LNCaP clone FGC (cell line): Measurements from ENCODE around the gene TRIP12.

Source experiments
- DNase-seq: peaks from one replicate; pipeline ENCODE4 v3.0.0-alpha.2; 2011; ENCODE audit warnings: low read depth
- H3K4me3 ChIP-seq: 2 replicates; pipeline ENCODE4 v1.5.1; 2011; ENCODE audit warnings: mild to moderate bottlenecking, low read depth, low read length, control low read depth
- CTCF ChIP-seq: IDR thresholded peaks from 2 replicates; pipeline ENCODE4 v1.5.1; 2012; ENCODE audit warnings: mild to moderate bottlenecking; ENCODE audit not compliant: control insufficient read depth, insufficient read depth; ENCODE audit errors: extremely low read depth

Gene TRIP12

GRCh38 chr2:229952256-229952835 lies 30.5 kb upstream of the TRIP12 start:
- no peak for DNase-seq
- TF ChIP-seq CTCF, result no peak
- no peak overlapping the region for H3K4me3 ChIP-seq

GRCh38 chr2:229947544-229947943 lies 25.7 kb upstream of the TRIP12 start:
- TF ChIP-seq CTCF, result no peak
- DNase-seq, result no peak
- no peak overlapping the region for H3K4me3 ChIP-seq

GRCh38 chr2:229945975-229946374 lies 24.2 kb upstream of the TRIP12 start:
- DNase-seq, result no peak

GRCh38 chr2:229943770-229944449 lies 22.1 kb upstream of the TRIP12 start:
- peak; percentile 25 for DNase-seq
- TF ChIP-seq CTCF, result no peak
- no peak overlapping the region for H3K4me3 ChIP-seq

More at GRCh38 chr2:229945975-229946374, 24.2 kb upstream of the TRIP12 start:
- no peak for TF ChIP-seq CTCF
- no peak overlapping the region for H3K4me3 ChIP-seq

GRCh38 chr2:229943171-229943570 lies 21.4 kb upstream of the TRIP12 start:
- TF ChIP-seq CTCF, result no peak
- H3K4me3 ChIP-seq, result no peak overlapping the region
- no peak for DNase-seq

GRCh38 chr2:229942671-229943070 lies 20.9 kb upstream of the TRIP12 start:
- no peak overlapping the region for H3K4me3 ChIP-seq
- DNase-seq, result no peak
- no peak for TF ChIP-seq CTCF

GRCh38 chr2:229937537-229937936 lies 15.7 kb upstream of the TRIP12 start:
- TF ChIP-seq CTCF, result no peak
- H3K4me3 ChIP-seq, result no peak overlapping the region
- DNase-seq, result no peak
